Suprapubic skin (tissue), 4 donors: ENCODE results near the gene CADPS2. TPM values are rescaled to one million over a fixed set of nuclear protein-coding genes. Genes with fewer than 3 reads are reported as not detected.

Experiments used
- DNase-seq, 2 donors: peaks; one replicate each; pipeline ENCODE4 v3.0.0-alpha.2; 2019; ENCODE audit warnings: low spot score in 2 of 2
- H3K27ac ChIP-seq: fragments of 200-600 bp; sonication (generic); one replicate; pipeline ENCODE4 v1.5.1; 2019
- H3K27me3 ChIP-seq: fragments of 200-600 bp; sonication (generic); one replicate; pipeline ENCODE4 v1.5.1; 2019
- H3K36me3 ChIP-seq: fragments of 200-600 bp; sonication (generic); one replicate; pipeline ENCODE4 v1.5.1; 2019
- H3K4me1 ChIP-seq: fragments of 200-600 bp; sonication (generic); one replicate; pipeline ENCODE4 v1.5.1; 2019
- H3K4me3 ChIP-seq: fragments of 200-600 bp; sonication (generic); one replicate; pipeline ENCODE4 v1.5.1; 2019; ENCODE audit warnings: mild to moderate bottlenecking
- H3K9me3 ChIP-seq: fragments of 200-600 bp; sonication (generic); one replicate; pipeline ENCODE4 v1.5.1; 2019
- CTCF ChIP-seq, 2 donors: fragments of 200-600 bp in 1 of 2; fragments of 450-650 bp in 1 of 2; sonication (generic) in 1 of 2; IDR thresholded peaks; one replicate each; pipeline ENCODE4 v1.5.1; 2016 to 2019; ENCODE audit warnings: antibody characterized with exemption in 2 of 2, mild to moderate bottlenecking in 1 of 2, moderate library complexity in 1 of 2
- EP300 ChIP-seq: sonication (generic); formaldehyde crosslinking; IDR thresholded peaks from one replicate; pipeline ENCODE4 v1.6.1; 2017; ENCODE audit warnings: antibody characterized with exemption
- POLR2A ChIP-seq, 2 donors: fragments of 450-650 bp; IDR thresholded peaks; one replicate each; pipeline ENCODE4 v1.6.1; 2017; ENCODE audit warnings: antibody characterized with exemption in 2 of 2, mild to moderate bottlenecking in 2 of 2, moderate library complexity in 2 of 2
- POLR2AphosphoS5 ChIP-seq, 3 donors: sonication (generic); formaldehyde crosslinking; IDR thresholded peaks; one replicate each; pipeline ENCODE4 v1.6.1; 2017; ENCODE audit warnings: antibody characterized with exemption in 3 of 3
- WGBS: methylation state at CpG from one replicate; pipeline ENCODE4 v1.1.5; 2018; 5-methylcytosine and 5-hydroxymethylcytosine counted together
- total RNA-seq, 4 donors: library from RNA; depleted of rRNA; stranded (reverse); fragments of >200 nt; gene quantifications; one replicate each; pipeline ENCODE4 v1.1.0, GENCODE V29; 2016

CADPS2 gene
- total RNA-seq, 4 donors from 2014 or later = 3.9 to 9.8 (median 8.1) TPM

DNA sequence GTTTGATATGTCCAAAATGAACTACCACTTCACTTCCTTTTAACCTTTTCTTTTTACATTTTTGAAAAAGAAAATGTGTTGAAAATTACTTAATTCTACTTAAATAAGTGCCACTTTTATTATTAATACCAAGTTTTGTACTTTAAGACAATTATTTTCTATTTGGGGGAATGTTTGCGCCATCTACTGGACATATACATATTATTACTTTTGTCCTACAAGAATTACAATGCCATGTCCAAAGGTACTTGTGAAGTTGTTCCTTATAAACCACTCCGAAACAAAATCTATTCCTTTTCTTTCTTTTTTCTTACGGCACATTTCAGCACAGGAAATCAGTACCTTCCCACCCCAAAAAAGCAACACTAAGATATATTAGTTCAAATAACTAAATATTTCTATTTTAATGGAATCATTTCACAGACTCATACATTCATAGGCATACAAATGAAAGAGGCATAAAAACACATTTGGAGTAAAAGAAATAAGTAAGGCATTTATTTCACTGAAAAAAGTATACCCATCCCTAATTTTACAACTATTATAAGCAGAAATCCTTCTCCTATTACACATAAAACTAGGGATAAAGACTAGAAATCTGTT, 357.3 kb downstream of the CADPS2 start:
- WGBS = 22% methylated on average over 3 of the region's 3 CpGs
- H3K27me3 ChIP-seq = no peaks in the 10 kb centered on the region
- no peaks in the 10 kb centered on the region for H3K4me1 ChIP-seq
- H3K36me3 ChIP-seq = no peaks in the 10 kb centered on the region
- no peaks in the 10 kb centered on the region for H3K9me3 ChIP-seq
- H3K27ac ChIP-seq = no peak overlapping the region
- TF ChIP-seq POLR2A (IDR thresholded peaks at IDR 0.05) (no peak), EP300 (no peak), CTCF (IDR thresholded peaks at IDR 0.05) (peak in 1 of 2 donors; percentile 22), POLR2AphosphoS5 (IDR thresholded peaks at IDR 0.05) (no peak)
- H3K4me3 ChIP-seq = no peak overlapping the region
- DNase-seq = no peak

GRCh38 chr7:122525355-122525754, 360.9 kb downstream of the CADPS2 start:
- no peaks in the 10 kb centered on the region for H3K9me3 ChIP-seq
- 90% methylated on average over 5 of the region's 5 CpGs for whole genome bisulfite sequencing
- no peak for TF ChIP-seq POLR2AphosphoS5 (IDR thresholded peaks at IDR 0.05)
- no peak for TF ChIP-seq EP300
- TF ChIP-seq POLR2A (IDR thresholded peaks at IDR 0.05) = no peak
- TF ChIP-seq CTCF (IDR thresholded peaks at IDR 0.05) = no peak
- H3K36me3 ChIP-seq = no peaks in the 10 kb centered on the region
- no peak for DNase-seq
- H3K27ac ChIP-seq = no peak overlapping the region
- H3K4me3 ChIP-seq = no peak overlapping the region
- no peaks in the 10 kb centered on the region for H3K27me3 ChIP-seq
- no peaks in the 10 kb centered on the region for H3K4me1 ChIP-seq

DNA sequence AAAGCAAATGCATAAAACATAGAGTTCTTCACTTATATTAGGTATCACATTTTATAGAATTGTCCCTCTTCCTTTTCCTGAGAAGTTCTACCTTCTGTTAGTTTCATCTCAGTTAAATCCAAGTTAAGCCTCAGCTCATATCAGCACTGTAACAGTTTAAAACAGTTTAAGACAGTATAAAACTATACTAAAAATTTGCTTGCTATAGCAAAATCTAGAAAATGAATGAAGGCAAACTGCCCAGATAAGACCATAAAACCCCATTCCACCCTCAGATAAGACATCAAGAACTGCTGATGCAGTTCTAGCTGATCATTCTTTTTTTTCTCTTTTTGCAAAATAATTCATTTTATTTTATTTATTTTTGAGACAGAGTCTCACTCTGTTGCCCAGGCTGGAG, 364.5 kb downstream of the CADPS2 start:
- no peaks in the 10 kb centered on the region for H3K27me3 ChIP-seq
- H3K4me3 ChIP-seq = no peak overlapping the region
- H3K36me3 ChIP-seq = no peaks in the 10 kb centered on the region
- DNase-seq = no peak
- no peaks in the 10 kb centered on the region for H3K9me3 ChIP-seq
- no peak overlapping the region for H3K27ac ChIP-seq
- no peaks in the 10 kb centered on the region for H3K4me1 ChIP-seq
- TF ChIP-seq EP300 = no peak
- no peak for TF ChIP-seq POLR2A (IDR thresholded peaks at IDR 0.05)
- TF ChIP-seq CTCF (IDR thresholded peaks at IDR 0.05) = no peak
- TF ChIP-seq POLR2AphosphoS5 (IDR thresholded peaks at IDR 0.05) = no peak

- DNase-seq = no peak
- H3K27ac ChIP-seq = no peak overlapping the region
- H3K4me1 ChIP-seq = no peaks in the 10 kb centered on the region
- no peaks in the 10 kb centered on the region for H3K27me3 ChIP-seq
- TF ChIP-seq POLR2AphosphoS5 (IDR thresholded peaks at IDR 0.05) (no peak), CTCF (IDR thresholded peaks at IDR 0.05) (no peak), EP300 (no peak), POLR2A (IDR thresholded peaks at IDR 0.05) (no peak)
- H3K36me3 ChIP-seq = no peaks in the 10 kb centered on the region
- WGBS = 65% methylated on average over 5 of the region's 5 CpGs
- no peaks in the 10 kb centered on the region for H3K9me3 ChIP-seq
- H3K4me3 ChIP-seq = no peak overlapping the region
Observed at GRCh38 chr7:122520971-122521555, 365.2 kb downstream of the CADPS2 start.

DNA sequence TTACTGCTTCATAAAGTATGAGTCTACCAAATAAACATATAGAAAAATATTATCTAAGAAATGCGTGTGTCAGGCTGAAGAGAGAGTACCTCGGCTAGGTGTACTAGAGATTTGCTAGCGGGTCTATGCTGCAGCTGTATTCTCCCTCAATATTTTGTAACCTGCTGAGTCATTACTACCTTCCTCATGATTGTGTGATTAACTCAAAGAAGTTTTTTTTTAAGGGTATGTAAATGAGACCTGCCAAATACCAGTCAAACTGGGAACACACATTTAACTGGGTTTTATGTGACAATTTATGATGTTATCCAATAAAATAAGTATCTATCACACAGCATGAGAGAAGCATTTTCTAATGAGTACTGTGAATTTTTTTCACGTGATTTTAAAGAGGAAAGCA, 367.8 kb downstream of the CADPS2 start:
- no peaks in the 10 kb centered on the region for H3K4me1 ChIP-seq
- no peak overlapping the region for H3K27ac ChIP-seq
- H3K27me3 ChIP-seq = no peaks in the 10 kb centered on the region
- no peak for TF ChIP-seq EP300
- H3K36me3 ChIP-seq = no peaks in the 10 kb centered on the region
- no peak for DNase-seq
- WGBS = 90% methylated on average over 4 of the region's 4 CpGs
- no peaks in the 10 kb centered on the region for H3K9me3 ChIP-seq
- H3K4me3 ChIP-seq = no peak overlapping the region

DNA sequence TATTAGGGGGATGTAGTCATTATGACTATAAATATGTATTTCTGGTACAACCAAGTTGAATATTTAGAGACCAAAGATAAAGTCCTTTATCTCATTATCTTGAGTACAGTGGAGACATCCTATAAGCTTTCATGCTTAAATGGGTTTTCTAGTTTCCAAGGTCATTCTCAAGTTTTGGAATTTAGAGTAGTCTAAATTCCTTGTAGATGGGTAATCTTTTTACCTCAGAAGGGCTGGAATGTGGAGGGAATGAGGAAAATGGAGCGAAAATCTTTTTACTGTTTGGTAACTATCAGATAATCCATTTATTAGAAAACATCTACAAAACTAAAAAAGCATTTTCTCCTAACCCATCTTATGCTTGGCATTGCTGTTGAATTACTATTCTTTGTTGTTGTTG, 368.7 kb downstream of the CADPS2 start:
- H3K9me3 ChIP-seq = no peaks in the 10 kb centered on the region
- no peak for TF ChIP-seq CTCF (IDR thresholded peaks at IDR 0.05)
- no peak for TF ChIP-seq EP300
- TF ChIP-seq POLR2AphosphoS5 (IDR thresholded peaks at IDR 0.05) = no peak
- TF ChIP-seq POLR2A (IDR thresholded peaks at IDR 0.05) = no peak
- H3K36me3 ChIP-seq = no peaks in the 10 kb centered on the region
- no peak overlapping the region for H3K4me3 ChIP-seq
- H3K4me1 ChIP-seq = no peaks in the 10 kb centered on the region
- no peak overlapping the region for H3K27ac ChIP-seq
- no peak for DNase-seq
- H3K27me3 ChIP-seq = no peaks in the 10 kb centered on the region
- WGBS = 96% methylated on average over 1 of the region's 1 CpG
